Left kidney (tissue), 8 donors: ENCODE results near the gene FAM83G. TPM values are rescaled to one million over a fixed set of nuclear protein-coding genes. Genes with fewer than 3 reads are reported as not detected.
"Not testable (repeated sequence)": the region's sequence is repeated elsewhere in the genome, so short reads cannot be mapped to it uniquely, and the experiment has no call there.

Experiments used
- DNase-seq: peaks from one replicate; pipeline ENCODE4 v3.0.0-alpha.2; 2013
- long read RNA-seq, 8 donors: transcript quantifications; one replicate each; lab custom pipeline, GENCODE V29; 2026
- polyA plus RNA-seq: library from polyadenylated mRNA; unstranded; fragments of 120-200 nt; gene quantifications from one replicate; pipeline ENCODE4 v1.2.1, GENCODE V29; 2013; ENCODE audit not compliant: insufficient read length

Gene FAM83G
- 6.3 TPM for polyA plus RNA-seq
- long read RNA-seq, donor 1, full-length matches to known transcripts, result 3 of 3 reads
- long read RNA-seq, donor 1, partial matches to known transcripts, result 0 of 3 reads
- long read RNA-seq, donor 1, other reads (novel, unspliced or antisense), result 0 of 3 reads
- long read RNA-seq, donor 2, result 0 reads
- long read RNA-seq, donor 3, result 0 reads
- long read RNA-seq, donor 4, result 0 reads
- long read RNA-seq, donor 5, full-length matches to known transcripts, result 1 of 1 reads
- long read RNA-seq, donor 5, partial matches to known transcripts, result 0 of 1 reads
- long read RNA-seq, donor 5, other reads (novel, unspliced or antisense), result 0 of 1 reads
- long read RNA-seq, donor 6, full-length matches to known transcripts, result 2 of 2 reads
- long read RNA-seq, donor 6, partial matches to known transcripts, result 0 of 2 reads
- long read RNA-seq, donor 6, other reads (novel, unspliced or antisense), result 0 of 2 reads
- long read RNA-seq, donor 7, full-length matches to known transcripts, result 1 of 6 reads
- long read RNA-seq, donor 7, partial matches to known transcripts, result 5 of 6 reads
- long read RNA-seq, donor 7, other reads (novel, unspliced or antisense), result 0 of 6 reads
- long read RNA-seq, donor 8, result 0 reads

GRCh38 chr17:19004421-19005136 is at the start of gene FAM83G:
TSS of gene FAM83G (minus strand) at chr17:19004764. CDS start at chr17:19004041, 723 bp downstream.
- no peak for DNase-seq

GRCh38 chr17:19048826-19049225 is 44.3 kb upstream of the FAM83G start:
- DNase-seq, result not testable (repeated sequence)

GRCh38 chr17:19047510-19047909 is 42.9 kb upstream of the FAM83G start:
- not testable (repeated sequence) for DNase-seq

GRCh38 chr17:19046782-19047375 is 42.3 kb upstream of the FAM83G start, which contains the start of gene GRAP:
TSS of gene GRAP (minus strand) at chr17:19046957. CDS start at chr17:19046926, 31 bp downstream.
- DNase-seq, result not testable (repeated sequence)

GRCh38 chr17:19044643-19045042 is 40.1 kb upstream of the FAM83G start:
- not testable (repeated sequence) for DNase-seq

GRCh38 chr17:19043032-19043431 is 38.5 kb upstream of the FAM83G start:
- not testable (repeated sequence) for DNase-seq

- not testable (repeated sequence) for DNase-seq
Measured at GRCh38 chr17:19042369-19042768, 37.8 kb upstream of the FAM83G start.

GRCh38 chr17:19041871-19042270 is 37.3 kb upstream of the FAM83G start:
- DNase-seq, result not testable (repeated sequence)

GRCh38 chr17:19040350-19040749 is 35.8 kb upstream of the FAM83G start:
- DNase-seq, result not testable (repeated sequence)

GRCh38 chr17:19038730-19039129 is 34.2 kb upstream of the FAM83G start:
- DNase-seq, result not testable (repeated sequence)

GRCh38 chr17:19038007-19038406 is 33.4 kb upstream of the FAM83G start:
- not testable (repeated sequence) for DNase-seq

GRCh38 chr17:19037547-19037946 is 33.0 kb upstream of the FAM83G start:
- DNase-seq, result not testable (repeated sequence)

GRCh38 chr17:19036186-19036585 is 31.6 kb upstream of the FAM83G start:
- not testable (repeated sequence) for DNase-seq

GRCh38 chr17:19032377-19032988 is 27.9 kb upstream of the FAM83G start:
- DNase-seq, result not testable (repeated sequence)

- DNase-seq, result not testable (repeated sequence)
Measured at GRCh38 chr17:19031729-19032128, 27.2 kb upstream of the FAM83G start.

- DNase-seq, result not testable (repeated sequence)
Measured at GRCh38 chr17:19030771-19031449, 26.3 kb upstream of the FAM83G start.

GRCh38 chr17:19029740-19030139 is 25.2 kb upstream of the FAM83G start:
- DNase-seq, result not testable (repeated sequence)

GRCh38 chr17:19028671-19029070 is 24.1 kb upstream of the FAM83G start:
- DNase-seq, result not testable (repeated sequence)

- no peak for DNase-seq
Measured at GRCh38 chr17:19024101-19025078, 19.8 kb upstream of the FAM83G start.
